ENCODE data around the gene P3H1. TPM values are rescaled to one million over a fixed set of nuclear protein-coding genes. Genes with fewer than 3 reads are reported as not detected.
"Not testable (repeated sequence)": the region's sequence is repeated elsewhere in the genome, so short reads cannot be mapped to it uniquely, and the experiment has no call there.

Gene P3H1
- total RNA-seq, 1 experiment from 2014 or later = 22.8 TPM

DNA sequence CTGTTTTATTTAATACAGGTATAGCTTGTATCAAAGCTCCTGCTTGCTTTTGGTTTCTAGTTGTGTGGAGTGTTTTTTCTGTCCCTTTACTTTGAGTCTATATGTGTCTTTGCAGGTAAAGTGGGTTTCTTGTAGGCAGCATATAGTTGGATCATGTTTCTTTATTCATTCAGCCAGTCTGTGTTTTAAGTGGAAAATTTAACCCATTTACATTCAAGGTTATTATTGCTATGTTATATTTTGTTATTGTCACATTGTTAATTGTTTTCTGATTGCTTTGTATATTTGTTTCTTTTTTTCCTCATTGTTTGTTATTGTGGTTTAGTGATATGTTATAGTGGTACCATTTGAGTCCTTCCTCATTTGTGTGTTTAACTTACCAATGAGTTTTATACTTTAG lies 53.5 kb downstream of the P3H1 start:
- Histone ChIP-seq H3K9me2 (ENCODE audit: insufficient read depth) (no peaks in the 10 kb centered on the region), H3K27me3 (ENCODE audit: insufficient read depth, low read depth) (no peaks in the 10 kb centered on the region), H3K4me1 (replicated peaks; ENCODE audit: insufficient read depth) (no peaks in the 10 kb centered on the region), H3K4me3 (no peak overlapping the region), H3K4me2 (no peak overlapping the region), H3F3A (ENCODE audit: insufficient read depth, low read depth) (no peaks in the 10 kb centered on the region; the same call in none of the 2 replicates), H3K79me2 (ENCODE audit: low read depth) (no peaks in the 10 kb centered on the region; the same call in 1 of the 2 replicates), H3K9me3 (ENCODE audit: insufficient read depth, low read depth) (0 out of 2 replicates have a peak, but pooled peaks cover 5% of the 10 kb centered on the region), H2AFZ (no peak overlapping the region), H3K36me3 (ENCODE audit: low read depth) (peaks cover 31% of the 10 kb centered on the region), H3K27ac (no peak overlapping the region), H4K20me1 (ENCODE audit: insufficient read depth) (peaks cover 4% of the 10 kb centered on the region; the same call in 1 of the 2 replicates)
- ChIA-PET CTCF (no interaction called here), POLR2A (ENCODE audit: unreplicated experiment) (no interaction called here)
- no peak for DNase-seq
- TF ChIP-seq EZH2 (IDR thresholded peaks at IDR 0.05; ENCODE audit: low read depth) = no peak
- TF ChIP-seq, protein P1, sequence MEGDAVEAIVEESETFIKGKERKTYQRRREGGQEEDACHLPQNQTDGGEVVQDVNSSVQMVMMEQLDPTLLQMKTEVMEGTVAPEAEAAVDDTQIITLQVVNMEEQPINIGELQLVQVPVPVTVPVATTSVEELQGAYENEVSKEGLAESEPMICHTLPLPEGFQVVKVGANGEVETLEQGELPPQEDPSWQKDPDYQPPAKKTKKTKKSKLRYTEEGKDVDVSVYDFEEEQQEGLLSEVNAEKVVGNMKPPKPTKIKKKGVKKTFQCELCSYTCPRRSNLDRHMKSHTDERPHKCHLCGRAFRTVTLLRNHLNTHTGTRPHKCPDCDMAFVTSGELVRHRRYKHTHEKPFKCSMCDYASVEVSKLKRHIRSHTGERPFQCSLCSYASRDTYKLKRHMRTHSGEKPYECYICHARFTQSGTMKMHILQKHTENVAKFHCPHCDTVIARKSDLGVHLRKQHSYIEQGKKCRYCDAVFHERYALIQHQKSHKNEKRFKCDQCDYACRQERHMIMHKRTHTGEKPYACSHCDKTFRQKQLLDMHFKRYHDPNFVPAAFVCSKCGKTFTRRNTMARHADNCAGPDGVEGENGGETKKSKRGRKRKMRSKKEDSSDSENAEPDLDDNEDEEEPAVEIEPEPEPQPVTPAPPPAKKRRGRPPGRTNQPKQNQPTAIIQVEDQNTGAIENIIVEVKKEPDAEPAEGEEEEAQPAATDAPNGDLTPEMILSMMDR (conservative IDR thresholded peaks at IDR 0.05) = no peak
- BruUV-seq (replicated peaks) = no TSS peak
- intact Hi-C loops (cut with micrococcal nuclease; ENCODE audit: unreplicated experiment) = no loop called here

DNA sequence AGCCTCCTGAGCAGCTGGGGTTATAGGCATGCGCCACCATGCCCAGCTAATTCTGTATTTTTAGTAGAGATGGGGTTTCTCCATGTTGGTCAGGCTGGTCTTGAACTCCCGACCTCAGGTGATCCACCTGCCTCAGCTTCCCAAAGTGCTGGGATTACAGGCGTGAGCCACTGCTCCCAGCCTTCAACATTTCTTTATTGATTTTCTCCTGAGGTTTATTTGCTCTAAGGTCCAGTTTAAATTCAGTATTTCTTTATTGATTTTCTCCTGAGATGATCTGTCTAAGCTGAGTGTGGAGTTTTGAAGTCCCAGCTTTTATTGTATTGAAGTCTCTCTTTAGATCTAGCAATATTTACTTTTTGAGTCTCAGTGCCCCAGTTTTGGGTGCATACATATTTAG lies 54.0 kb downstream of the P3H1 start:
- H3K4me2 ChIP-seq; H3K9me3 ChIP-seq (ENCODE audit: insufficient read depth, low read depth); H2AFZ ChIP-seq; H4K20me1 ChIP-seq (ENCODE audit: insufficient read depth); H3K4me1 ChIP-seq (replicated peaks; ENCODE audit: insufficient read depth); H3F3A ChIP-seq (ENCODE audit: insufficient read depth, low read depth); H3K79me2 ChIP-seq (ENCODE audit: low read depth); H3K4me3 ChIP-seq; CTCF ChIA-PET; H3K27me3 ChIP-seq (ENCODE audit: insufficient read depth, low read depth); POLR2A ChIA-PET (ENCODE audit: unreplicated experiment); DNase-seq; BruUV-seq (replicated peaks); H3K9me2 ChIP-seq (ENCODE audit: insufficient read depth); intact Hi-C loops (cut with micrococcal nuclease; ENCODE audit: unreplicated experiment); H3K27ac ChIP-seq: not testable (repeated sequence)
- peaks cover 31% of the 10 kb centered on the region for H3K36me3 ChIP-seq (ENCODE audit: low read depth)

DNA sequence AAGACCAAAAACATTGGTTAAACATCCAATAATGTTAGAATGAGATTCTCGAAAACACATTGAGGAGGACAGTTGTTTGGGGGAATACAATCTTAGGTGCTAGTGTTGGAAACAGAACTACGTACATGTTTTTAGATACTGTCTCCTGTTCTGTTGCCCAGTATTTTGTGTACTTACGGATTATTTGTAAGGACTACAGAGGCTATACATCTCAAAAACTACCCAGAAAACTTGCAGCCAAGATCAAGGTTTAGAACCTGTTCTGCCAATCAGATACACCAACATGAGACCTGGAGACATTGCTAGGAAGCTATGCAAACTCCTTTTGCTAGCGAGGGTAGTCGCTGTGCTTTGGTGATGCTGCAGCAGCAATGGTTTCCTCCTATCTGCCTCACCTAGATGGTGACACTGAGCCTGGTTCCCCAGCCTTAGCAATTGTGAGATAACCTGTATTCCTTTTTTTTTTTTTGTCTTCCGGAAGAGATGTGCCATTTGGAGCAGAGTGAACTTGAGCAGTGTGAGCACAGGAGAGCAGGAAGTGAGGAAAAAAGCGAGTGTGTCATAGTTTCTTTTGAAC lies 62.9 kb downstream of the P3H1 start:
- peaks cover 31% of the 10 kb centered on the region for H3K79me2 ChIP-seq (ENCODE audit: low read depth)
- no peak overlapping the region for H3K27ac ChIP-seq
- no peak overlapping the region for H3K4me3 ChIP-seq
- H3F3A ChIP-seq (ENCODE audit: insufficient read depth, low read depth) = peaks cover 55% of the 10 kb centered on the region; the same call in 1 of the 2 replicates
- intact Hi-C loops (cut with micrococcal nuclease; ENCODE audit: unreplicated experiment) = no loop called here
- no peak overlapping the region for H3K4me2 ChIP-seq
- no peak for DNase-seq
- peaks cover 20% of the 10 kb centered on the region; the same call in 1 of the 2 replicates for H4K20me1 ChIP-seq (ENCODE audit: insufficient read depth)
- peaks cover 50% of the 10 kb centered on the region for H3K36me3 ChIP-seq (ENCODE audit: low read depth)
- TF ChIP-seq EZH2 (IDR thresholded peaks at IDR 0.05; ENCODE audit: low read depth) = no peak
- TF ChIP-seq, protein P1 (conservative IDR thresholded peaks at IDR 0.05) = no peak
- H3K9me3 ChIP-seq (ENCODE audit: insufficient read depth, low read depth) = no peaks in the 10 kb centered on the region
- H3K4me1 ChIP-seq (replicated peaks; ENCODE audit: insufficient read depth) = peaks cover 10% of the 10 kb centered on the region
- BruUV-seq (replicated peaks) = no TSS peak
- no peaks in the 10 kb centered on the region for H3K27me3 ChIP-seq (ENCODE audit: insufficient read depth, low read depth)
- H3K9me2 ChIP-seq (ENCODE audit: insufficient read depth) = no peaks in the 10 kb centered on the region
- ChIA-PET CTCF (no interaction called here), POLR2A (ENCODE audit: unreplicated experiment) (no interaction called here)
- no peak overlapping the region for H2AFZ ChIP-seq

DNA sequence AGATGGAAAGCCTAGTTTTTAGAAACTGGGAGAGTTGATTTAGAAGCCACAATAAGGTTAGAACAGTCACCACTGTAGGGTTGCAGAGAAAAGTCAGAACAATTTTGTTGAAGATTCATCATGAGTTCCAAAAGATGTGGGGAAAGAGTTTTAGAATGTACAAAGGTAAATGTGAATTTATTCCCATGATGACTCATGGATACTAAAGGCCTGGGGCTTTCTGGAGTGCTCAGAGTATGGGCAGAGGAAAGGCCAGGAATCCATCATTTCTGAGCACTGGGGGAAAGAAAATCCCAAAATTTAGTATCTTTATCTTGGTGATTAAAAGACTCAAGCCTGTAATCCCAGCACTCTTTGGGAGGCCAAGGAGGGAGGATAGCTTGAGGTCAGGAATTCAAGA lies 66.8 kb downstream of the P3H1 start:
- peak in 1 of 2 experiments; percentile 49 for DNase-seq
- intact Hi-C loops (cut with micrococcal nuclease; ENCODE audit: unreplicated experiment) = no loop called here
- BruUV-seq (replicated peaks) = no TSS peak
- no peak overlapping the region for H3K4me3 ChIP-seq
- H3K9me3 ChIP-seq (ENCODE audit: insufficient read depth, low read depth) = no peaks in the 10 kb centered on the region
- ChIA-PET CTCF (no interaction called here), POLR2A (ENCODE audit: unreplicated experiment) (no interaction called here)
- peak overlapping the region; percentile 52 for H3K27ac ChIP-seq
- H3K79me2 ChIP-seq (ENCODE audit: low read depth) = peaks cover 66% of the 10 kb centered on the region
- H3F3A ChIP-seq (ENCODE audit: insufficient read depth, low read depth) = peaks cover 47% of the 10 kb centered on the region; the same call in 1 of the 2 replicates
- TF ChIP-seq, protein P1 (conservative IDR thresholded peaks at IDR 0.05) = no peak
- no peak for TF ChIP-seq EZH2 (IDR thresholded peaks at IDR 0.05; ENCODE audit: low read depth)
- H3K4me2 ChIP-seq = no peak overlapping the region
- no peak overlapping the region for H2AFZ ChIP-seq
- peaks cover 83% of the 10 kb centered on the region for H3K36me3 ChIP-seq (ENCODE audit: low read depth)
- peaks cover 18% of the 10 kb centered on the region for H3K4me1 ChIP-seq (replicated peaks; ENCODE audit: insufficient read depth)
- H3K27me3 ChIP-seq (ENCODE audit: insufficient read depth, low read depth) = no peaks in the 10 kb centered on the region
- H3K9me2 ChIP-seq (ENCODE audit: insufficient read depth) = no peaks in the 10 kb centered on the region
- H4K20me1 ChIP-seq (ENCODE audit: insufficient read depth) = peaks cover 45% of the 10 kb centered on the region
